ENCODE measurements around the gene SESN1.

The SESN1 gene

DNA sequence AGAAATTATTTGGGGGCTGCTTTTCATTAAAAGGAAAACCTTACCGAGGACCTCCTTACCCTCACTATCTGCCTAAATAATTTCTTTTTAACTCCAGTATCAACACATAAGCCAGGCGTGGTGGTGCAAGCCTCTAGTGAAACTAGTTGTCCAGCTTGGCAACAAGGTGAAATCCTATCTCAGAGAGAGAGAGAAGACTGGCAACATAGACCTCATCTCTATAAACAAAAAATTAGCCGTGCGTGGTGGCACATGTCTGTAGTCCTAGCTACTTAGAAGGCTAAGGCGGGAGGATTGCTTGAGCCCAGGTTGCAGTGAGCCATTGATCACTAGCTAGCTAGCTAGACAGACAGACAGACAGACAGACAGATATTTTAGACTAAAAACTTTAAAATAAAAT, 153.9 kb downstream of the SESN1 start:
- no peak for ATAC-seq
- no peak for TF ChIP-seq ZFP3 (CRISPR knock-in tag; IDR thresholded peaks at IDR 0.05)

- TF ChIP-seq ISL1 (CRISPR knock-in tag; IDR thresholded peaks at IDR 0.05) (no peak), POU6F1 (CRISPR knock-in tag; IDR thresholded peaks at IDR 0.05; ENCODE audit: borderline replicate concordance, low read depth) (no peak), ARNTL (CRISPR knock-in tag; IDR thresholded peaks at IDR 0.05; ENCODE audit: borderline replicate concordance, low read depth) (no peak), ESRRG (CRISPR knock-in tag; IDR thresholded peaks at IDR 0.05) (no peak), ZNF70 (CRISPR knock-in tag; IDR thresholded peaks at IDR 0.05) (no peak), PATZ1 (CRISPR knock-in tag; IDR thresholded peaks at IDR 0.05; ENCODE audit: borderline replicate concordance) (no peak), ZNF565 (CRISPR knock-in tag; conservative IDR thresholded peaks at IDR 0.05; ENCODE audit: low read depth) (no peak), BACH2 (CRISPR knock-in tag; IDR thresholded peaks at IDR 0.05; ENCODE audit: borderline replicate concordance) (no peak), TCF4 (CRISPR knock-in tag; IDR thresholded peaks at IDR 0.05; ENCODE audit: borderline replicate concordance) (no peak), TOX (CRISPR knock-in tag; IDR thresholded peaks at IDR 0.05; ENCODE audit: borderline replicate concordance) (no peak), CSDC2 (CRISPR knock-in tag; IDR thresholded peaks at IDR 0.05) (no peak), SNAI2 (CRISPR knock-in tag; IDR thresholded peaks at IDR 0.05) (no peak), ZFP30 (CRISPR knock-in tag; IDR thresholded peaks at IDR 0.05) (no peak), ZFP3 (CRISPR knock-in tag; IDR thresholded peaks at IDR 0.05) (no peak), CSRNP3 (CRISPR knock-in tag; IDR thresholded peaks at IDR 0.05) (no peak), ZC3H10 (CRISPR knock-in tag; IDR thresholded peaks at IDR 0.05) (no peak), ZNF8 (CRISPR knock-in tag; IDR thresholded peaks at IDR 0.05) (no peak), PPARA (CRISPR knock-in tag; IDR thresholded peaks at IDR 0.05; ENCODE audit: borderline replicate concordance) (no peak)
- TF ChIP-seq, protein P1, sequence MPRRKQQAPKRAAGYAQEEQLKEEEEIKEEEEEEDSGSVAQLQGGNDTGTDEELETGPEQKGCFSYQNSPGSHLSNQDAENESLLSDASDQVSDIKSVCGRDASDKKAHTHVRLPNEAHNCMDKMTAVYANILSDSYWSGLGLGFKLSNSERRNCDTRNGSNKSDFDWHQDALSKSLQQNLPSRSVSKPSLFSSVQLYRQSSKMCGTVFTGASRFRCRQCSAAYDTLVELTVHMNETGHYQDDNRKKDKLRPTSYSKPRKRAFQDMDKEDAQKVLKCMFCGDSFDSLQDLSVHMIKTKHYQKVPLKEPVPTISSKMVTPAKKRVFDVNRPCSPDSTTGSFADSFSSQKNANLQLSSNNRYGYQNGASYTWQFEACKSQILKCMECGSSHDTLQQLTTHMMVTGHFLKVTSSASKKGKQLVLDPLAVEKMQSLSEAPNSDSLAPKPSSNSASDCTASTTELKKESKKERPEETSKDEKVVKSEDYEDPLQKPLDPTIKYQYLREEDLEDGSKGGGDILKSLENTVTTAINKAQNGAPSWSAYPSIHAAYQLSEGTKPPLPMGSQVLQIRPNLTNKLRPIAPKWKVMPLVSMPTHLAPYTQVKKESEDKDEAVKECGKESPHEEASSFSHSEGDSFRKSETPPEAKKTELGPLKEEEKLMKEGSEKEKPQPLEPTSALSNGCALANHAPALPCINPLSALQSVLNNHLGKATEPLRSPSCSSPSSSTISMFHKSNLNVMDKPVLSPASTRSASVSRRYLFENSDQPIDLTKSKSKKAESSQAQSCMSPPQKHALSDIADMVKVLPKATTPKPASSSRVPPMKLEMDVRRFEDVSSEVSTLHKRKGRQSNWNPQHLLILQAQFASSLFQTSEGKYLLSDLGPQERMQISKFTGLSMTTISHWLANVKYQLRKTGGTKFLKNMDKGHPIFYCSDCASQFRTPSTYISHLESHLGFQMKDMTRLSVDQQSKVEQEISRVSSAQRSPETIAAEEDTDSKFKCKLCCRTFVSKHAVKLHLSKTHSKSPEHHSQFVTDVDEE (CRISPR knock-in tag; IDR thresholded peaks at IDR 0.05), result no peak
- ATAC-seq, result no peak
Observed at GRCh38 chr6:108937170-108937569, 157.5 kb downstream of the SESN1 start.
